ENCODE data around the gene SPDEF. TPM values are rescaled to one million over a fixed set of nuclear protein-coding genes. Genes with fewer than 3 reads are reported as not detected.

SPDEF gene
- total RNA-seq, 4 donors from 2014 or later = 0.19 TPM; not detected in 3

DNA sequence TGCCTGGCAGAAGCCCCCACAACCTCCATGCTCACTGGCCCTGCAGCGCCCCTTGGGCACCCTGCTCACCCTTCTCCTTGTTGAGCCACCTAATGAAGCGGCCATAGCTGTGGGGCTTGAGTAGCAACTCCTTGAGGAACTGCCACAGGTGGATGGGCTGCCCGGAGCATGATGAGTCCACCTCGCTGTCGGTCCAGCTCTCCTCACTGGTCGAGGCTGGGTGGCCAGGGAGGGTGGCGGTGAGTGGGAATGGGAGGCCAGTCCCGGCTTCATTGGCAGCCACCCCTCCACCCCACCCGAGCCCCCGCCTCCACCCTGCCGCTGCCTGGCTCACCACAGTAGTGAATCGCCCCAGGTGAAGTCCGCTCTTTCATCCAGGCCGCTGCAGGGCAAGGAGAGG is 16.9 kb downstream of the SPDEF start:
- no peak for DNase-seq (ENCODE audit: low spot score)
- TF ChIP-seq CTCF (IDR thresholded peaks at IDR 0.05) = no peak
- no peak for ATAC-seq (ENCODE audit: low FRiP score)

DNA sequence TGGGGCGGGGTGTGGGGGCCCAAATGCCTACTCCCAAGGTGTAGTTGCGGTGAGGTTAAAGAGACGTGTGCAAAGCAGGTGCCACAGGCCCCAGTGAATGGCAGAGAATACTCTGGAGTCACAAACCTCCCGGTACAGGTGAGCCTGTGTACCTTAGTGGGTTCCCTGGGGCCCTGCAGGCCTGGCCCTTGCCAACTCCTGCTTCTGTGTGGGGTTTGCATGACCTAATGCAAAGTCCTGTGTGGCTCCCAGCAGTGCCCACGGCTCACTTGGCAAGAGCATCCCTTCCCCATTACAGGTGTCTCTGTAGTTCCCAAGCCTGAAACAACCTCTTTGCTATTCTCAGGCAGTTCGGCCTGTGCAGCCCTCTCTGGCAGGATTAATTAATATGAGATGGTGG is 17.5 kb downstream of the SPDEF start:
- no peak for TF ChIP-seq CTCF (IDR thresholded peaks at IDR 0.05)
- DNase-seq (ENCODE audit: low spot score) (no peak), ATAC-seq (ENCODE audit: low FRiP score) (no peak)

- TF ChIP-seq CTCF (IDR thresholded peaks at IDR 0.05) = no peak
- no peak for DNase-seq (ENCODE audit: low spot score)
- ATAC-seq (ENCODE audit: low FRiP score) = no peak
Measured at GRCh38 chr6:34537922-34538550, 18.1 kb downstream of the SPDEF start.

DNA sequence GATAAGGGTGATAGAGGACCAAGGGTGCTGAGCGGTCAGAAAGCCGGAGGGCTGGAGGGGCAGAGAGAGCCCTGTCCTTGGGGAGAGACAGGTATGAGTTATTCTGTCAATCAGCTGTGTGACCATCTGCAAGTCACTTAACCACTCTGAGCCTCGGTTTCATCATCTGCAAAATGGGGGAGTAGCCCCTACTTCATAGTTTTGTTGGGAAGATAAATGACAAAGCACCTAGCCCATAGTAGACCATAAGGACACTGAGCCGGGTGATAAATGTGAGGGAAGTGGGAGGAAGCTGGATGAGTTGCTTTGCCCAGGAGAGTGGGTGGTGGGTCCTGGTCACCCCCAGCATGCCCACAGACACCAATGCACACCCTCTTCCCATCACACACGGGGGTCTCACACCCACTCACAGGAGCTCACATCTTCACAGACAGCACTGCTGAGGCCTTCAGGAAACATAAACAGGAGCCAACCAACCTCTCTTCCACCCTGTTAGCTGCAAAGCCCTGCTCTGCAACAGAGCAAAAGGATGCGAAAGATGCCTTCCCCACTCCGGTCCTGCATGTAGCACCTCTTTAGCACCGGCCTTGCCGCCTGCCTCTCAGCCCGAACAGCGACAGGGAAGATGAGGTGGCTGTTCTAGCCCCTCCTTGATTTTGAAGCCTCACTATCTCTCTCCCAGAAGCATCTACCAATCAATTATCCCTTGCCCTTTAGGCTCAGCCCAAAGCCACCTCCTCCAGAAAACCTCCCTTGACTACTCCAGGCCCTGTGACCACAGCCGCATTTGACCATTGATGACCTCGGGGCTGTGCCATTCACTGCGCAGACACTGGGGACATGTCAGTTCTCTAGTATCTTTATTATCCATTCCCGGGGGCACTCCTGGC is 18.9 kb downstream of the SPDEF start:
- DNase-seq (ENCODE audit: low spot score) = no peak
- ATAC-seq (ENCODE audit: low FRiP score) = no peak
- TF ChIP-seq CTCF (IDR thresholded peaks at IDR 0.05) = no peak

GRCh38 chr6:34536251-34536958 is 19.7 kb downstream of the SPDEF start:
- no peak for TF ChIP-seq CTCF (IDR thresholded peaks at IDR 0.05)
- ATAC-seq (ENCODE audit: low FRiP score) = no peak
- no peak for DNase-seq (ENCODE audit: low spot score)

DNA sequence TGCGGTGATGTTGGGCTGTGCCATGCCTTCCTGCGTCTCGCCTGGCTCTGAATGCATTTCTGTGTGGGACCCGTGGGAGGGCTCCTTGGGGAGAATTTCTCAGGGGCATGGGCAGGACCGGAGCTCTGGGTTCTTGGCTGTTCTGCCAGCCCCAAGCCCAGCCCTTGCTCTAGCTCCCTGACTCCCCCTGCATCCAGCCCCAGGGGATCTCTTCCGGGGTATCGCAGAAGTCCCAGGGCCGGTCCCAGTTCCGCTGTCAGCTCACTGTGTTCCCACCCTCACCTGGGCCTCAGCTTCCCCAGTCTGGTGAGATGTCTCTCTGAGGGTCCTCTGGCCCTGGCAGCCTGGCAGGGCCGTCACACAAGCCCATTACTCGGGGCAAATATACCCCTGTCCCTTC is 20.5 kb downstream of the SPDEF start:
- TF ChIP-seq CTCF (IDR thresholded peaks at IDR 0.05) = no peak
- no peak for DNase-seq (ENCODE audit: low spot score)
- no peak for ATAC-seq (ENCODE audit: low FRiP score)

Measured in omental fat pad (tissue), 4 donors.